Hepatocyte (in vitro differentiated cells): Measurements from ENCODE around the gene TM4SF1.

Source experiments
- EZH2 ChIP-seq: fragments of 200-600 bp; sonication (generic); IDR thresholded peaks from 2 replicates; pipeline ENCODE4 v1.6.1; 2016; ENCODE audit warnings: antibody characterized with exemption, mild to moderate bottlenecking, borderline replicate concordance
- EZH2phosphoT487 ChIP-seq: fragments of 200-600 bp; sonication (generic); IDR thresholded peaks from one replicate; pipeline ENCODE4 v1.6.1; 2018; ENCODE audit warnings: antibody characterized with exemption, mild to moderate bottlenecking, low read depth, moderate library complexity; ENCODE audit not compliant: unreplicated experiment, severe bottlenecking
- TF ChIP-seq, protein P1 (sequence below): fragments of 200-600 bp; sonication (generic); IDR thresholded peaks from 2 replicates; pipeline ENCODE4 v1.5.1; 2016; ENCODE audit warnings: antibody characterized with exemption, mild to moderate bottlenecking; ENCODE audit not compliant: poor library complexity

- TF ChIP-seq, protein P1, sequence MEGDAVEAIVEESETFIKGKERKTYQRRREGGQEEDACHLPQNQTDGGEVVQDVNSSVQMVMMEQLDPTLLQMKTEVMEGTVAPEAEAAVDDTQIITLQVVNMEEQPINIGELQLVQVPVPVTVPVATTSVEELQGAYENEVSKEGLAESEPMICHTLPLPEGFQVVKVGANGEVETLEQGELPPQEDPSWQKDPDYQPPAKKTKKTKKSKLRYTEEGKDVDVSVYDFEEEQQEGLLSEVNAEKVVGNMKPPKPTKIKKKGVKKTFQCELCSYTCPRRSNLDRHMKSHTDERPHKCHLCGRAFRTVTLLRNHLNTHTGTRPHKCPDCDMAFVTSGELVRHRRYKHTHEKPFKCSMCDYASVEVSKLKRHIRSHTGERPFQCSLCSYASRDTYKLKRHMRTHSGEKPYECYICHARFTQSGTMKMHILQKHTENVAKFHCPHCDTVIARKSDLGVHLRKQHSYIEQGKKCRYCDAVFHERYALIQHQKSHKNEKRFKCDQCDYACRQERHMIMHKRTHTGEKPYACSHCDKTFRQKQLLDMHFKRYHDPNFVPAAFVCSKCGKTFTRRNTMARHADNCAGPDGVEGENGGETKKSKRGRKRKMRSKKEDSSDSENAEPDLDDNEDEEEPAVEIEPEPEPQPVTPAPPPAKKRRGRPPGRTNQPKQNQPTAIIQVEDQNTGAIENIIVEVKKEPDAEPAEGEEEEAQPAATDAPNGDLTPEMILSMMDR = no peak
- TF ChIP-seq EZH2 (no peak), EZH2phosphoT487 (no peak)
Measured at GRCh38 chr3:149411583-149411982, 34.1 kb upstream of the TM4SF1 start.
